Suprapubic skin (tissue), 4 donors: ENCODE results near the gene AMOTL1.

Experiments
- CTCF ChIP-seq, 2 donors: fragments of 200-600 bp in 1 of 2; fragments of 450-650 bp in 1 of 2; sonication (generic) in 1 of 2; IDR thresholded peaks; one replicate each; pipeline ENCODE4 v1.5.1; 2016 to 2019; ENCODE audit warnings: antibody characterized with exemption in 2 of 2, mild to moderate bottlenecking in 1 of 2, moderate library complexity in 1 of 2
- EP300 ChIP-seq: sonication (generic); formaldehyde crosslinking; IDR thresholded peaks from one replicate; pipeline ENCODE4 v1.6.1; 2017; ENCODE audit warnings: antibody characterized with exemption
- POLR2AphosphoS5 ChIP-seq, 3 donors: sonication (generic); formaldehyde crosslinking; IDR thresholded peaks; one replicate each; pipeline ENCODE4 v1.6.1; 2017; ENCODE audit warnings: antibody characterized with exemption in 3 of 3

- no peak for TF ChIP-seq CTCF (IDR thresholded peaks at IDR 0.05)
- no peak for TF ChIP-seq EP300
- TF ChIP-seq POLR2AphosphoS5 (IDR thresholded peaks at IDR 0.05), result no peak
Measured at GRCh38 chr11:94880216-94880615, 112.1 kb downstream of the AMOTL1 start.
